Lung microvascular endothelial cell (primary cell): Measurements from ENCODE around the gene SHC2. TPM values are rescaled to one million over a fixed set of nuclear protein-coding genes. Genes with fewer than 3 reads are reported as not detected.
A peak's percentile ranks its signal among the peaks of the same experiment; 100 is the strongest.
"Not testable (repeated sequence)": the region's sequence is repeated elsewhere in the genome, so short reads cannot be mapped to it uniquely, and the experiment has no call there.

Experiments used
- DNase-seq, 2 donors: peaks; one replicate each; pipeline versions ENCODE4 v3.0.0 to v3.0.0-alpha.2; 2010; ENCODE audit warnings: low read depth in 2 of 2
- total RNA-seq: library from RNA; depleted of rRNA; stranded (reverse); fragments of >200 nt; gene quantifications from 2 replicates; pipeline ENCODE4 v1.2.1, GENCODE V29; 2014

The SHC2 gene
- total RNA-seq, 1 donor from 2014 or later = 28.4 TPM

- no peak for DNase-seq
These were observed 9.9 kb upstream of the SHC2 start for GRCh38 chr19:470701-471100.

GRCh38 chr19:469833-470232 lies 9.0 kb upstream of the SHC2 start:
- no peak for DNase-seq

DNA sequence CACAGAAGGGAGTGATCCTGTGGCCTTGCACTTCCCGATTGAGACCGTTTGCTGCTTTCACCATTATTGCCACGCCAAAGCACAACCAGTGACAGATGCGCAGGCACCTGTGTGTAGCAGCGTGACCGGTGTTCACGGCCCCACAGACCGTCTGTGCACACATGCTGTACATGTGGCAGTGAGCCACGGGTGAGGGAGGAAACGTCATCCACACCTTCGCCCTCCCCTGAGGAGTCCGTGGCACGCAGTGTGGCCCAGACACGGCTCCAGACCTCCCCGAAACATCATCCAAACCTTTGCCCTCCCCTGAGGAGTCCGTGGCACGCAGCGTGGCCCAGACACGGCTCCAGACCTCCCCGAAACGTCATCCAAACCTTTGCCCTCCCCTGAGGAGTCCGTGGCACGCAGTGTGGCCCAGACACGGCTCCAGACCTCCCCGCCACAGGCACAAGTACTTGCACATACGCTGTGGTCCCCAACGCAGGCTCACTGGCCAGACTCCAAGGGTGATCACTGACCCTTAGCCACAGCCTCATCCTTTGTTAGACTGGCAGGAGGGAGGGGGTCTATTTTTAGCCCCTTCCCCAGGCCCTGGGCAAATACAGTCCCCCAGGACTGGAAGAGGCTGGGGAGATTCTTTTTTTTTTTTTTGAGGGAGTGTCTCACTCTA lies 7.9 kb upstream of the SHC2 start:
- DNase-seq = no peak

- DNase-seq = no peak
These were observed 6.7 kb upstream of the SHC2 start for GRCh38 chr19:467554-467953.

GRCh38 chr19:465056-465816 lies 4.4 kb upstream of the SHC2 start:
- no peak for DNase-seq

- no peak for DNase-seq
These were observed 3.3 kb upstream of the SHC2 start for GRCh38 chr19:464208-464545.

GRCh38 chr19:463483-464207 lies 2.8 kb upstream of the SHC2 start:
- no peak for DNase-seq

- no peak for DNase-seq
These were observed 1.1 kb upstream of the SHC2 start for GRCh38 chr19:461721-462551.

DNA sequence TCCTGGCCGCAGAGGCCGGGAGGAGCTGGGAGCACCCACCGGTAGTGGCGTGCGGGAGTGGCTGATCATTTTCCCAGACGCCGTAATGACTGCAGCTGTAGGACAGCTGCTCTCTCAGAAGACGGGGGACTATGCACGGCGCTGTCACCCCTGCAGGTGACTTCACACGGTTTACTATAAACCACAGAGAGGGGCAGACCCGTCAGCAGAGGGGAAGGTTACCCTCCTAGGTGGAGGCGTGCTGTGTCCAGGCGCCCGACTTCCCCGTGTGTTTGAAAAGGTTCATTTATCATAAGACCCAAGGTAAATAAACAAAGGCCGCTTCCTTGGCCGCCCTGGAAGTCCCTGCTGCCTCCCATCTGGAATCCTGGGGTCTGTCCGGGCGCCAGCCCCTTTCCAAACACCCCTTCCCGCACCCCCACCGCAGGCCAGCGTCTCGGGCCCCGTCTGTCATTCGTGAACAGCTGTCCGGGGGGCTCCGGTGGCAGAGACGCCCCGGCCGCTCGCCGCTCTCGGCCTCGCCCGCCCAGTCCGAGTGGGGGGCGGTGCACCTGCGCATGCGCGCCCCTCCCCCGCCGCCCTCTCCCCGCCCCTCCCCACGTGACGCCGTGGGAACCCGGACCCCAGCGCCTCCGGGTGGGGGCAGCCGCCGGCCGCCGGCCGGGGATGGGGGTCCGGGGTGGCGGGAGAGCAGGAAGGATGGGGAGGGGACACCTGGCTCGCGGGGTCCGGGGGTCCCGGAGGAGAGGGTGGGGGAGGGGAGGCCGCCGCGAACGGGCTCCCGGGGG lies 915 bp downstream of the SHC2 start:
- DNase-seq = peak; percentile 43 to 76

DNA sequence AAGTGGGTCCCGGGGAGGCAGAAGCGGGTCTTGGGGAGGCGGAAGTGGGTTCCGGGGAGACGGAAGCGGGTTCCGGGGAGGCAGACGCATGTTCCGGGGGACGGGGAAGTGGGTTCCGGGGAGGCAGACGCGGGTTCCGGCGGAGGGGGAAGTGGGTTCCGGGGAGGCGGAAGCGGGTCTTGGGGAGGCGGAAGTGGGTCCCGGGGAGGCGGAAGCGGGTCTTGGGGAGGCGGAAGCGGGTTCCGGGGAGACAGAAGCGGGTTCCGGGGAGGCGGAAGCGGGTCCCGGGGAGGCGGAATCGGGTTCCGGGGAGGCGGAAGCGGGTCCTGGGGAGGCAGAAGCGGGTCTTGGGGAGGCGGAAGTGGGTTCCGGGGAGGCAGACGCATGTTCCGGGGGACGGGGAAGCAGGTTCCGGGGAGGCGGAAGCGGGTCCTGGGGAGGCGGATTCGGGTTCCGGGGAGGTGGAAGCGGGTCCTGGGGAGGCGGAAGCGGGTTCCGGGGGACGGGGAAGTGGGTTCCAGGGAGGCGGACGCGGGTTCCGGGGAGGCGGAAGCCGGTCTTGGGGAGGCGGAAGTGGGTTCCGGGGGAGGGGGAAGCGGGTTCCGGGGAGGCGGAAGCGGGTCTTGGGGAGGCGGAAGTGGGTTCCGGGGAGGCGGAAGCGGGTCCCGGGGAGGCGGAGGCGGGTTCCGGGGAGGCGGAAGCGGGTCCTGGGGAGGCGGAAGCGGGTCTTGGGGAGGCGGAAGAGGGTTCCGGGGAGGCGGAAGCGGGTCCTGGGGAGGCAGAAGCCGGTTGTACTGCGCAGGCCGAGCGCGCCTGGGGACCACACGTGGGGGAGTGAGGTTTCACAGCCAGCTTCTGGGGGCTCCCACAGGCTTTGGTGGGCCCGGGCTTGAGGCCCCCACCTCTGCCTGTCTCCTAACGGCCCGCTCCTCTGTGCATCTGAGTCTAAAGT lies 2.5 kb downstream of the SHC2 start:
- DNase-seq = no peak

DNA sequence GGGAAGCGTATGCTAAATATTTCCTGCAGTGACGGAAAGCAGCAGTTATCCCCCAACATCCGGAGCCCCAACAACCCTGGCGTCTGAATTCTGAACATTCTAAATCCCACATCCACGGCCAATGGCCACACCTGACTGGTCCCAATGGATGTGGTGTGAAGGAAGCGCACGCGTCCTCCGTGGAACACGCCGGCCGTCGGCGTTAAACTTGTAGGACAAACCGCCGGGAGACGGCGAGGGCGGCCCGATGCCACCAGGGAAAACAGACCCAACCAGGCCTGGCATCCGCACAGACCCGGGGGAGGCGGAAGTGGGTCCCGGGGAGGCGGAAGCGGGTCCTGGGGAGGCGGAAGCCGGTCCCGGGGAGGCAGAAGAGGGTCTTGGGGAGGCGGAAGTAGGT lies 3.2 kb downstream of the SHC2 start:
- DNase-seq = no peak

GRCh38 chr19:456547-457110 lies 4.2 kb downstream of the SHC2 start:
- no peak for DNase-seq

GRCh38 chr19:455851-456546 lies 4.8 kb downstream of the SHC2 start:
- DNase-seq = no peak

- DNase-seq = no peak
These were observed 5.7 kb downstream of the SHC2 start for GRCh38 chr19:455031-455705.

- DNase-seq = no peak
These were observed 7.2 kb downstream of the SHC2 start for GRCh38 chr19:453606-454005.

GRCh38 chr19:452829-453228 lies 8.0 kb downstream of the SHC2 start:
- no peak for DNase-seq

DNA sequence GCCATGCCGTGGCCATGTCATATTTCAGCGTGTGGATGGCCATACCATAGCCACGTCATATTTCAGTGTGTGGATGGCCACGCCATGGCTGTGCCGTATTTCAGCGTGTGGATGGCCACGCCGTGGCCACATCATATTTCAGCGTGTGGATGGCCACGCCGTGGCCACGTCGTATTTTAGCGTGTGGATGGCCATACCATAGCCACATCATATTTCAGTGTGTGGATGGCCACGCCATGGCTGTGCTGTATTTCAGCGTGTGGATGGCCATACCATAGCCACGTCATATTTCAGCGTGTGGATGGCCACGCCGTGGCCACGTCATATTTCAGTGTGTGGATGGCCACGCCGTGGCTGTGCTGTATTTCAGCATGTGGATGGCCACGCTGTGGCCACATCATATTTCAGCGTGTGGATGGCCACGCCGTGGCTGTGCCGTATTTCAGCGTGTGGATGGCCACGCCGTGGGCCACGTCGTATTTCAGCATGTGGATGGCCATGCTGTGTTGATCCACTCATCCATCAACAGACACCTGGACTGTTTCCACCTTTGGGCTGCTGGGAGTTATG lies 9.8 kb downstream of the SHC2 start:
- not testable (repeated sequence) for DNase-seq

DNA sequence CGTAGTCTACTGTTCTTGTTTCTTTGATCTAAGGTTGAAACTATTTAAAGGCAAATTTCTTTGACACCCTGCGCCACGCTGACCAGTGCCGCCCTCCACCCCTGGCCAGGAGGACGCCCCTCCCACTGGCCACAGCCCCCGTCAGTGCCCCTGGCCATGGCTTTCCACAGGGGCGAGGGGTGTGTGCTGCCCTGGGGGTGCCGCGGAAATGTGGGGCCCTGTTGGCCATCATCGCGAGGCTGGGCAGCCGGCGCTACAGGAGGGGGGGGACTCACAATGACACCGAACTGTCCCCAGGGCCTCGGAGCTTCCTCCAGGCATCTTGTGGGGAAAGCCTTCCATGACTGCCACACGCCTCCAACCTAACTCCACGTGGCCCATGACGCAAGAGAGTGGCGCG lies 10.9 kb downstream of the SHC2 start:
- no peak for DNase-seq
